GM23338 (cell line): ENCODE measurements around the gene IRX2. TPM values are rescaled to one million over a fixed set of nuclear protein-coding genes. Genes with fewer than 3 reads are reported as not detected.

Experiments used
- ATAC-seq: fragments of 200-7000 bp; cut with Tn5 transposase; 3 replicates; pipeline ENCODE4 v1.9.1; 2020
- DNase-seq: peaks from one replicate; pipeline ENCODE4 v3.0.0-alpha.2; 2015; ENCODE audit warnings: low spot score
- H2AFZ ChIP-seq: fragments of 200-600 bp; sonication (generic); 2 replicates; pipeline ENCODE4 v1.8.0; 2016; ENCODE audit warnings: antibody characterized with exemption, mild to moderate bottlenecking, moderate library complexity
- H3F3A ChIP-seq: fragments of 200-600 bp; sonication (generic); replicated peaks from 2 replicates; pipeline ENCODE4 v1.8.0; 2017; ENCODE audit warnings: antibody characterized with exemption, mixed run types, low read depth
- H3K27ac ChIP-seq: fragments of 200-600 bp; sonication (generic); 2 replicates; pipeline ENCODE4 v1.6.1; 2016; ENCODE audit warnings: low read depth
- H3K27me3 ChIP-seq: fragments of 200-600 bp; sonication (generic); 2 replicates; pipeline ENCODE4 v1.8.0; 2016; ENCODE audit warnings: mild to moderate bottlenecking, mixed run types, moderate library complexity; ENCODE audit not compliant: insufficient read depth
- H3K36me3 ChIP-seq: fragments of 200-600 bp; sonication (generic); 2 replicates; pipeline ENCODE4 v1.8.0; 2016; ENCODE audit warnings: mild to moderate bottlenecking; ENCODE audit not compliant: insufficient read depth
- H3K4me1 ChIP-seq: fragments of 200-600 bp; sonication (generic); 2 replicates; pipeline ENCODE4 v1.8.0; 2016; ENCODE audit warnings: mild to moderate bottlenecking, moderate library complexity; ENCODE audit not compliant: insufficient read depth
- H3K4me2 ChIP-seq: fragments of 200-600 bp; sonication (generic); 2 replicates; pipeline ENCODE4 v1.7.1; 2017; ENCODE audit warnings: mixed run types
- H3K4me3 ChIP-seq: fragments of 200-600 bp; sonication (generic); 2 replicates; pipeline ENCODE4 v1.6.1; 2016; ENCODE audit warnings: mixed run types
- H3K79me2 ChIP-seq: fragments of 200-600 bp; sonication (generic); replicated peaks from 2 replicates; pipeline ENCODE4 v1.8.0; 2017; ENCODE audit warnings: mild to moderate bottlenecking; ENCODE audit not compliant: insufficient read depth
- H3K9me2 ChIP-seq: fragments of 200-600 bp; sonication (generic); 2 replicates; pipeline ENCODE4 v1.8.0; 2017; ENCODE audit not compliant: insufficient read depth
- H4K20me1 ChIP-seq: fragments of 200-600 bp; sonication (generic); replicated peaks from 2 replicates; pipeline ENCODE4 v1.8.0; 2017; ENCODE audit warnings: mild to moderate bottlenecking; ENCODE audit not compliant: insufficient read depth
- H3K27ac Mint-ChIP-seq: 2 replicates; pipeline ENCODE4 v1.8.0; 2020; ENCODE audit warnings: inconsistent platforms, mild to moderate bottlenecking, moderate library complexity, mixed read lengths
- H3K27me3 Mint-ChIP-seq: 3 replicates; pipeline ENCODE4 v1.8.0; 2022; ENCODE audit warnings: low read depth, mild to moderate bottlenecking, moderate library complexity, mixed read lengths, inconsistent platforms; ENCODE audit not compliant: insufficient read depth, poor library complexity
- H3K36me3 Mint-ChIP-seq: 3 replicates; pipeline ENCODE4 v1.8.0; 2021; ENCODE audit warnings: low read depth, mild to moderate bottlenecking, inconsistent platforms, moderate library complexity, mixed read lengths
- H3K4me1 Mint-ChIP-seq: 3 replicates; pipeline ENCODE4 v1.8.0; 2020; ENCODE audit warnings: mild to moderate bottlenecking, inconsistent platforms, mixed read lengths
- H3K4me3 Mint-ChIP-seq: 3 replicates; pipeline ENCODE4 v1.8.0; 2021; ENCODE audit warnings: moderate library complexity, mild to moderate bottlenecking, inconsistent platforms, mixed read lengths
- H3K9me3 Mint-ChIP-seq: 3 replicates; pipeline ENCODE4 v1.8.0; 2020; ENCODE audit warnings: moderate library complexity, mild to moderate bottlenecking, inconsistent platforms, mixed read lengths
- CTCF ChIP-seq, 2 experiments: fragments of 200-600 bp in 1 of 2; sonication (generic) in 1 of 2; conservative IDR thresholded peaks; 2 replicates each; pipeline versions ENCODE4 v1.5.1 to v1.6.1; 2016 to 2017; ENCODE audit warnings: antibody characterized with exemption in 2 of 2, low read depth in 2 of 2, mild to moderate bottlenecking in 2 of 2, moderate library complexity in 1 of 2
- ETS1 ChIP-seq: IDR thresholded peaks from 2 replicates; pipeline ENCODE4 v1.6.1; 2016; ENCODE audit warnings: antibody characterized with exemption
- EZH2 ChIP-seq: fragments of 200-600 bp; sonication (generic); IDR thresholded peaks from one replicate; pipeline ENCODE4 v1.8.0; 2017; ENCODE audit warnings: antibody characterized with exemption, mild to moderate bottlenecking, low read depth; ENCODE audit not compliant: unreplicated experiment
- EZH2phosphoT487 ChIP-seq: fragments of 200-600 bp; sonication (generic); IDR thresholded peaks from one replicate; pipeline ENCODE4 v1.8.1; 2018; ENCODE audit warnings: antibody characterized with exemption; ENCODE audit not compliant: unreplicated experiment
- JUNB ChIP-seq: IDR thresholded peaks from one replicate; pipeline ENCODE4 v1.6.1; 2016; ENCODE audit warnings: antibody characterized with exemption; ENCODE audit not compliant: unreplicated experiment
- NANOG ChIP-seq: IDR thresholded peaks from 2 replicates; pipeline ENCODE4 v1.6.1; 2016; ENCODE audit warnings: antibody characterized with exemption, borderline replicate concordance
- POLR2AphosphoS5 ChIP-seq: IDR thresholded peaks from 2 replicates; pipeline ENCODE4 v1.6.1; 2016; ENCODE audit warnings: antibody characterized with exemption, low read depth
- REST ChIP-seq: IDR thresholded peaks from one replicate; pipeline ENCODE4 v1.6.1; 2018; ENCODE audit warnings: antibody characterized with exemption; ENCODE audit not compliant: unreplicated experiment
- STAT1 ChIP-seq: IDR thresholded peaks from one replicate; pipeline ENCODE4 v1.6.1; 2016; ENCODE audit warnings: antibody characterized with exemption; ENCODE audit not compliant: unreplicated experiment
- ZNF331 ChIP-seq: fragments of 250-450 bp; sonication (Bioruptor Pico); IDR thresholded peaks from 2 replicates; pipeline ENCODE4 v1.5.0; 2020; ENCODE audit warnings: low read depth, mild to moderate bottlenecking, moderate library complexity
- polyA plus RNA-seq: library from polyadenylated mRNA; unstranded; fragments of >200 nt; fragmentation: Nextera tagmentation; extraction: Ambion mirVana; gene quantifications from 2 replicates; pipeline ENCODE4 v1.2.1, GENCODE V29; 2016
- total RNA-seq: library from RNA; depleted of rRNA; stranded (reverse); fragments of >200 nt; shearing (Covaris generic); gene quantifications from 2 replicates; pipeline ENCODE4 v1.2.3, GENCODE V29; 2014

Gene IRX2
- total and polyA plus RNA-seq, 2 experiments from 2014 or later, result 13.6 to 25.3 TPM

- Mint-ChIP-seq H3K27ac (no peak overlapping the region), H3K4me1 (peaks cover 36% of the 10 kb centered on the region), H3K9me3 (peaks cover 3% of the 10 kb centered on the region; the same call in 1 of the 3 replicates), H3K27me3 (peaks cover 71% of the 10 kb centered on the region), H3K36me3 (peaks cover 12% of the 10 kb centered on the region; the same call in 2 of the 3 replicates), H3K4me3 (peak overlapping the region; percentile 49; the same call in 2 of the 3 replicates)
- TF ChIP-seq JUNB (no peak), EZH2phosphoT487 (peak; percentile 64), ZNF331 (CRISPR knock-in tag) (no peak), EZH2 (peak; percentile 76), ETS1 (no peak)
- H3K4me2 ChIP-seq, result peak overlapping the region; percentile 78
- H3K36me3 ChIP-seq, result 0 out of 2 replicates have a peak, but pooled peaks cover 3% of the 10 kb centered on the region
- H2AFZ ChIP-seq, result peak overlapping the region; percentile 38; the same call in 1 of the 2 replicates
- peak; percentile 18 for ATAC-seq
- H3K9me2 ChIP-seq, result no peaks in the 10 kb centered on the region
- H3K4me3 ChIP-seq, result peak overlapping the region; percentile 53
- H3K79me2 ChIP-seq, result peaks cover 9% of the 10 kb centered on the region; the same call in 1 of the 2 replicates
- peaks cover 19% of the 10 kb centered on the region for H4K20me1 ChIP-seq
- H3K4me1 ChIP-seq, result peaks cover 43% of the 10 kb centered on the region
- peaks cover 96% of the 10 kb centered on the region for H3K27me3 ChIP-seq
- H3K27ac ChIP-seq, result no peak overlapping the region
- H3F3A ChIP-seq, result peaks cover 5% of the 10 kb centered on the region; the same call in 1 of the 2 replicates
- DNase-seq, result peak; percentile 52
Observed at GRCh38 chr5:2739360-2740050, 12.0 kb downstream of the IRX2 start.

DNA sequence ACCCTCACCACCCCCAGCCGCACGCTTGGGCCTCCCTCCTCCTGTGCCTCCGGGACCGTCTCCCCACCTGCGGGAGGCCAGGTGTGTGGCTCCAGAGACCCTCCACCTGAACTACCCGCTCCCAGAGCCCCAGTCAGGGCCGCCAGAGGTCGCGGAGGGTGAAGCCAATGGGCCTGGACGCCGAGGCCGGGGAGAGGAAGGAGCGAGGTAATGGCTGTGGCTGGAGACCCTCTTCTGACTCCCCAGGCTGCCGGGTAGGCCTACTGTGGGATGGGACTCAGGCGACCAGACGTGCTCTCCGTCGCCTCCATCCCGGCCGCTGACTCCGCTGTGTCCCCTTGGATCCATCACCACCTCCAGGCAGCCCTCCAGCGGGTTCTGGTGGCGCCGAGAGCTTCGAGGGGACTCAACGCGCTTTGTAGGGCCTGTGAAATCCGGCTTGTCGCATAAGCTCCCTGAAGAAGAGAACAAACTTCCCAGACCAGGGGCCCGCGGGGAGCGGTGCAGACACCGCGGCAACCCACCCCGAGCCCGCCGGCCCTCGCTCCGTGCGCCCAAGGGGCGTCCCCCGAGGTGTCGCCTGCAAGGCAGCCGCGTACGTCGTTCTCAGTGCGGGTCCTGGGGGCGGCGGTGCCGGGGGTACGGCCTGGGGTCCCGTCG is 12.6 kb downstream of the IRX2 start:
- Histone ChIP-seq H3K27me3 (peaks cover 96% of the 10 kb centered on the region), H2AFZ (peak overlapping the region; percentile 66; the same call in 1 of the 2 replicates), H3K4me2 (peak overlapping the region; percentile 78)

More for the DNA sequence above, 12.6 kb downstream of the IRX2 start:
- H4K20me1 ChIP-seq, result peaks cover 13% of the 10 kb centered on the region
- Mint-ChIP-seq H3K27me3 (peaks cover 64% of the 10 kb centered on the region), H3K4me3 (peak overlapping the region; percentile 53), H3K4me1 (peaks cover 30% of the 10 kb centered on the region), H3K36me3 (0 out of 3 replicates have a peak, but pooled peaks cover 8% of the 10 kb centered on the region), H3K27ac (no peak overlapping the region), H3K9me3 (peaks cover 3% of the 10 kb centered on the region; the same call in 1 of the 3 replicates)
- H3K27ac ChIP-seq, result no peak overlapping the region
- H3K79me2 ChIP-seq, result 0 out of 2 replicates have a peak, but pooled peaks cover 3% of the 10 kb centered on the region
- peaks cover 5% of the 10 kb centered on the region; the same call in 1 of the 2 replicates for H3F3A ChIP-seq
- peak overlapping the region; percentile 53 for H3K4me3 ChIP-seq
- no peaks in the 10 kb centered on the region for H3K9me2 ChIP-seq
- DNase-seq, result peak; percentile 42
- no peaks in the 10 kb centered on the region for H3K36me3 ChIP-seq
- H3K4me1 ChIP-seq, result peaks cover 36% of the 10 kb centered on the region
- peak; percentile 12 for ATAC-seq
- no peak for TF ChIP-seq NANOG
- no peak for TF ChIP-seq JUNB
- TF ChIP-seq STAT1, result no peak
- peak; percentile 66 for TF ChIP-seq EZH2
- TF ChIP-seq ZNF331 (CRISPR knock-in tag), result no peak
- no peak; a peak in 1 of 4 replicates for TF ChIP-seq CTCF (conservative IDR thresholded peaks at IDR 0.05; ENCODE audit: low read depth in 2 of 2)
- peak; percentile 69 for TF ChIP-seq EZH2phosphoT487
- TF ChIP-seq POLR2AphosphoS5, result no peak
- TF ChIP-seq REST, result no peak
